ENCODE data around the gene CSGALNACT2. TPM values are rescaled to one million over a fixed set of nuclear protein-coding genes. Genes with fewer than 3 reads are reported as not detected.
"Not testable (repeated sequence)": the region's sequence is repeated elsewhere in the genome, so short reads cannot be mapped to it uniquely, and the experiment has no call there.

Gene CSGALNACT2
- total RNA-seq, 2 donors from 2014 or later: 35.9 to 45.1 TPM

- Histone ChIP-seq H3K36me3 (no peaks in the 10 kb centered on the region), H3K9me3 (no peaks in the 10 kb centered on the region), H3K27ac (no peak overlapping the region), H3K4me3 (no peak overlapping the region), H3K4me1 (ENCODE audit: control insufficient read depth in 1 of 2, low read depth in 2 of 2) (no peaks in the 10 kb centered on the region), H3K27me3 (replicated peaks; ENCODE audit: insufficient read depth) (no peaks in the 10 kb centered on the region)
- ATAC-seq (ENCODE audit: insufficient number of reproducible peaks, low FRiP score, low read depth) (no peak), DNase-seq (ENCODE audit: low spot score) (no peak)
- TF ChIP-seq, protein P1, sequence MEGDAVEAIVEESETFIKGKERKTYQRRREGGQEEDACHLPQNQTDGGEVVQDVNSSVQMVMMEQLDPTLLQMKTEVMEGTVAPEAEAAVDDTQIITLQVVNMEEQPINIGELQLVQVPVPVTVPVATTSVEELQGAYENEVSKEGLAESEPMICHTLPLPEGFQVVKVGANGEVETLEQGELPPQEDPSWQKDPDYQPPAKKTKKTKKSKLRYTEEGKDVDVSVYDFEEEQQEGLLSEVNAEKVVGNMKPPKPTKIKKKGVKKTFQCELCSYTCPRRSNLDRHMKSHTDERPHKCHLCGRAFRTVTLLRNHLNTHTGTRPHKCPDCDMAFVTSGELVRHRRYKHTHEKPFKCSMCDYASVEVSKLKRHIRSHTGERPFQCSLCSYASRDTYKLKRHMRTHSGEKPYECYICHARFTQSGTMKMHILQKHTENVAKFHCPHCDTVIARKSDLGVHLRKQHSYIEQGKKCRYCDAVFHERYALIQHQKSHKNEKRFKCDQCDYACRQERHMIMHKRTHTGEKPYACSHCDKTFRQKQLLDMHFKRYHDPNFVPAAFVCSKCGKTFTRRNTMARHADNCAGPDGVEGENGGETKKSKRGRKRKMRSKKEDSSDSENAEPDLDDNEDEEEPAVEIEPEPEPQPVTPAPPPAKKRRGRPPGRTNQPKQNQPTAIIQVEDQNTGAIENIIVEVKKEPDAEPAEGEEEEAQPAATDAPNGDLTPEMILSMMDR (IDR thresholded peaks at IDR 0.05): no peak
These were observed 80.9 kb downstream of the CSGALNACT2 start for GRCh38 chr10:43218951-43219837.

DNA sequence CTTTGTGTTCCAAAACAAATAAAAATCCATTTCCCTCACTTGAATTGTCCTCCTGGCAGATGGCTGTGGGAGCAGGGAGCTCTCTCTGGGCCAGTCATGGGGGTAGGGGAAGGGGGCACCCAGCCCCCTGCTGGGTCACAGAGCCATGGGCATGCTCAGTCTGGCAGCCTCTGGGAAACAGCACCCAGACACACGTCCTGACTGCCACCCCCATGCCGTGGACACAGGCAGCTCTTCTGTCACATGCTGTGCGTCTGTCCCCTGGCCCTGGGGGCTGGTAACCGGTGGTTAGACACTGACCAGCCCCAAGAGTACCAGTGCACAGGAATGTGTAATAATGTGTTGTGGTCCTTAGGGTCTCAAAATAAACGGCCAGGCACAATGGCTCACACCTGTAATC is 81.6 kb downstream of the CSGALNACT2 start:
- Histone ChIP-seq H3K4me3 (no peak overlapping the region), H3K27me3 (replicated peaks; ENCODE audit: insufficient read depth) (no peaks in the 10 kb centered on the region), H3K9me3 (no peaks in the 10 kb centered on the region), H3K36me3 (no peaks in the 10 kb centered on the region), H3K4me1 (ENCODE audit: control insufficient read depth in 1 of 2, low read depth in 2 of 2) (no peaks in the 10 kb centered on the region), H3K27ac (no peak overlapping the region)
- ATAC-seq (ENCODE audit: insufficient number of reproducible peaks, low FRiP score, low read depth) (no peak), DNase-seq (ENCODE audit: low spot score) (no peak)
- TF ChIP-seq, protein P1 (IDR thresholded peaks at IDR 0.05): no peak

DNA sequence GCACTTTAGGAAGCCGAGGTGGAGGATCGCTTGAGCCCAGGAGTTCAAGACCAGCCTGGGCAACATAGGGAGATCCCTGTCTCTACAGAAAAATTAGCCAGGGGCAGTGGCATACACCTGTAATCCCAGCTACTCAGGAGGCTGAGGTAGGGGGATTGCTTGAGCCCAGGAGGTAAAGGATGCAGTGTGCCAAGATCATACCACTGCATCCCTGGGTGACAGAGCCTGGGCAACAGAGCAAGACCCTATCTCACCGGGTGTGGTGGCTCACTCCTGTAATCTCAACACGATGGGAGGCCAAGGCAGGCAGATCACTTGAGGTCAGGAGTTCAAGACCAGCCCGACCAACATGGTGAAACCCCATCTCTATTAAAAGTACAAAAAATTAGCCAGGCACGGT is 82.0 kb downstream of the CSGALNACT2 start:
- not testable (repeated sequence) for DNase-seq (ENCODE audit: low spot score); H3K4me3 ChIP-seq; H3K9me3 ChIP-seq; ATAC-seq (ENCODE audit: insufficient number of reproducible peaks, low FRiP score, low read depth); H3K36me3 ChIP-seq; H3K27ac ChIP-seq; H3K4me1 ChIP-seq (ENCODE audit: control insufficient read depth in 1 of 2, low read depth in 2 of 2); H3K27me3 ChIP-seq (replicated peaks; ENCODE audit: insufficient read depth)

DNA sequence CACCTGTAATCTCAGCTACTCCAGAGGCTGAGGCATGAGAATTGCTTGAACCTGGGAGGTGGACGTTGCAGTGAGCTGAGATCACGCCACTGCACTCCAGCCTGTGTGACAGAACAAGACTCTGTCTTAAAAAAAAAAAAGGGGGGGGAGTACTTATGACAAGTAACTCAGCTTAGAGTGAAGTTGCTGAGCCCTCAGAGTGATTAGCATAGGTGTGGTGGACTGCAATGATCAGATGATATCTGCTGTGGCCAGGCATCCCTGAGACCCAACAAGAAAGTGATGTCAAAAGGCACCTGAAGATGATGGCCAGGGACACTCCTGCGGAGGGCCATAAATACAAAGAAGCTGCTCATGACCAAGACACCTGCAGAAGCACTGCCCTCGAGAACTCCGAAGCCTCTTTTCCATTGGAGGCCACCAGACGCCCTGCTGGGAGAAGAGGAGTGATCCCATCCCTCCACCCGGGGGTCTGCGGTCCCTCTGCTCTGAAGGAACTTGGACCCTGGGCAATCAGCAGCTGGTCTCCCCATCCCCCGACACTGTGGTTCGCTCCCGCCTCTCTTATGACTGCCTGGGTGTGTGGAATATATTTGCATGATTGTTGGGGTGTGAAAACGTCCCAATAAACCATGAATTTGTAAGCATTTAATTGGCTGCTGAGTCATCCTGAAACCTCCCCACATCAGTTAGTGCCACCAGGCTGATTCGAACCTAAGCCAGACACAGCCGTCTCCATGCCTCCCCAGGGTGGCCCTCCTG is 82.6 kb downstream of the CSGALNACT2 start:
- ATAC-seq (ENCODE audit: insufficient number of reproducible peaks, low FRiP score, low read depth) (no peak), DNase-seq (ENCODE audit: low spot score) (no peak)
- Histone ChIP-seq H3K36me3 (no peaks in the 10 kb centered on the region), H3K4me3 (no peak overlapping the region), H3K27ac (no peak overlapping the region), H3K9me3 (no peaks in the 10 kb centered on the region), H3K4me1 (ENCODE audit: control insufficient read depth in 1 of 2, low read depth in 2 of 2) (no peaks in the 10 kb centered on the region), H3K27me3 (replicated peaks; ENCODE audit: insufficient read depth) (no peaks in the 10 kb centered on the region)
- TF ChIP-seq, protein P1 (IDR thresholded peaks at IDR 0.05): no peak

DNA sequence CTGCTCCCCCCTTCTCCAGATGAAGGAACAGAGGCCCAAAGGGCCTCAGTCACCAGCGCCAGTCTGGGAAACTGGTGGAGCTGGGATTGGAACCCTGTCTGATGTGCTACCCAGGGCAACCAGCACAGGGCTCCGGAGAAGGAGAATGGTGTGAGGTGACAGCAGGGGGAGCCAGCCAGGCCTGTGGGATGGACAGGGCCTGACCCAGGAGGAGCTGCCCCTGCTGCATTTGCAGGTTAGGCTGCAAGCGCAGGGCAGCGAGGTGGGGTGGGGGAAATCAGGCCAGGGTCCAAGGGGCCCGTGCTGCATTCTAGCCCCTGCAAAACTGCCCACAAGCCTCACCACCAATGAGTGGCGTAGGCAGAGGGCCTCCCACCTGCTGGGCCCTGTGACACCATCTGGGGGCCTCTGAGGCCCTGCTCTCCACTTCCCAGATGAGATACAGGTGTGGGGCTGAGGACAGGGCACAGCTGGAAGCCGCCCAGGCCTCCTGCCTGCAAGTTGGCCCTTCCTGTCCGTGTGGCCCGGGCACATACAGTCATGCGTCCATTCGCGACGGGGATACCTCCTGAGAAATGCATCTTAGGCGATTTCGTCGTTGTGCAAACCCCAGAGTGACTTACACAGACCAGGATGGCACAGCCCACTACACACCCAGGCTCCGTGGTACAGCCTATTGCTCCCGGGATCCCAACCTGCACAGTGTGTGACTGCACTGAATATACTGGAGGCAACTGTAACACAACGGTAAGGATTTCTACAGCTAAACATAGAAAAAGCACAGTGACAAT is 83.4 kb downstream of the CSGALNACT2 start:
- DNase-seq (ENCODE audit: low spot score) (no peak), ATAC-seq (ENCODE audit: insufficient number of reproducible peaks, low FRiP score, low read depth) (no peak)
- Histone ChIP-seq H3K36me3 (no peaks in the 10 kb centered on the region), H3K27me3 (replicated peaks; ENCODE audit: insufficient read depth) (no peaks in the 10 kb centered on the region), H3K4me3 (no peak overlapping the region), H3K4me1 (ENCODE audit: control insufficient read depth in 1 of 2, low read depth in 2 of 2) (no peaks in the 10 kb centered on the region), H3K9me3 (no peaks in the 10 kb centered on the region), H3K27ac (no peak overlapping the region)
- TF ChIP-seq, protein P1 (IDR thresholded peaks at IDR 0.05): no peak
